Measurements from ENCODE around the gene GYG1. TPM values are rescaled to one million over a fixed set of nuclear protein-coding genes. Genes with fewer than 3 reads are reported as not detected.

The GYG1 gene
- 43.8 and 47.3 TPM in 2 replicates for total RNA-seq

GRCh38 chr3:148991219-148992026, at the start of gene GYG1:
GYG1 (plus strand) TSS chr3:148991540; CDS start chr3:148991641, 101 bp downstream.
- DNase-seq (ENCODE audit: extremely low read depth, low read depth, low spot score), result no peak

- peak; percentile 69 for DNase-seq (ENCODE audit: extremely low read depth, low read depth, low spot score)
These were observed 47.7 kb upstream of the GYG1 start for GRCh38 chr3:148943506-148944205.

GRCh38 chr3:148945116-148945515, 46.2 kb upstream of the GYG1 start:
- no peak for DNase-seq (ENCODE audit: extremely low read depth, low read depth, low spot score)

- no peak for DNase-seq (ENCODE audit: extremely low read depth, low read depth, low spot score)
These were observed 42.3 kb upstream of the GYG1 start for GRCh38 chr3:148948913-148949657.

- DNase-seq (ENCODE audit: extremely low read depth, low read depth, low spot score), result no peak
These were observed 40.5 kb upstream of the GYG1 start for GRCh38 chr3:148950806-148951205.

- no peak for DNase-seq (ENCODE audit: extremely low read depth, low read depth, low spot score)
These were observed 39.6 kb upstream of the GYG1 start for GRCh38 chr3:148951599-148952361.

- DNase-seq (ENCODE audit: extremely low read depth, low read depth, low spot score), result no peak
These were observed 38.2 kb upstream of the GYG1 start for GRCh38 chr3:148953094-148953493.

GRCh38 chr3:148954981-148955380, 36.4 kb upstream of the GYG1 start:
- no peak for DNase-seq (ENCODE audit: extremely low read depth, low read depth, low spot score)

- peak; percentile 73 for DNase-seq (ENCODE audit: extremely low read depth, low read depth, low spot score)
These were observed 35.6 kb upstream of the GYG1 start for GRCh38 chr3:148955544-148956346.

GRCh38 chr3:148957586-148957985, 33.8 kb upstream of the GYG1 start:
- DNase-seq (ENCODE audit: extremely low read depth, low read depth, low spot score), result no peak

GRCh38 chr3:148958696-148959095, 32.6 kb upstream of the GYG1 start:
- DNase-seq (ENCODE audit: extremely low read depth, low read depth, low spot score), result no peak

- DNase-seq (ENCODE audit: extremely low read depth, low read depth, low spot score), result no peak
These were observed 28.8 kb upstream of the GYG1 start for GRCh38 chr3:148962513-148962912.

GRCh38 chr3:148964809-148965208, 26.5 kb upstream of the GYG1 start:
- DNase-seq (ENCODE audit: extremely low read depth, low read depth, low spot score), result no peak

- no peak for DNase-seq (ENCODE audit: extremely low read depth, low read depth, low spot score)
These were observed 23.0 kb upstream of the GYG1 start for GRCh38 chr3:148968321-148968720.

GRCh38 chr3:148970271-148970670, 21.1 kb upstream of the GYG1 start:
- no peak for DNase-seq (ENCODE audit: extremely low read depth, low read depth, low spot score)

GRCh38 chr3:148971401-148972163, 19.8 kb upstream of the GYG1 start:
- DNase-seq (ENCODE audit: extremely low read depth, low read depth, low spot score), result no peak

GRCh38 chr3:148974726-148975125, 16.6 kb upstream of the GYG1 start:
- no peak for DNase-seq (ENCODE audit: extremely low read depth, low read depth, low spot score)

- no peak for DNase-seq (ENCODE audit: extremely low read depth, low read depth, low spot score)
These were observed 16.1 kb upstream of the GYG1 start for GRCh38 chr3:148975248-148975647.

GRCh38 chr3:148975696-148976095, 15.6 kb upstream of the GYG1 start:
- DNase-seq (ENCODE audit: extremely low read depth, low read depth, low spot score), result no peak
